Fibroblast of skin of left quadriceps (primary cell): ENCODE results near the gene KARS1.

ENCODE experiments used
- DNase-seq, 2 experiments: peaks; one replicate each; pipeline ENCODE4 v3.0.0-alpha.2; 2013; ENCODE audit warnings: low read depth in 2 of 2

KARS1 gene

GRCh38 chr16:75579281-75579834, 68.1 kb downstream of the KARS1 start:
- no peak for DNase-seq

GRCh38 chr16:75578725-75579124, 68.7 kb downstream of the KARS1 start:
- no peak for DNase-seq

- no peak for DNase-seq
Observed at GRCh38 chr16:75578212-75578611, 69.3 kb downstream of the KARS1 start.
